Psoas muscle (tissue), 8 donors: ENCODE measurements around the gene CD37. TPM values are rescaled to one million over a fixed set of nuclear protein-coding genes. Genes with fewer than 3 reads are reported as not detected.
"Not testable (repeated sequence)": the region's sequence is repeated elsewhere in the genome, so short reads cannot be mapped to it uniquely, and the experiment has no call there.

Experiments
- ATAC-seq, 4 donors: fragments of 200-7000 bp; cut with Tn5 transposase; one replicate each; pipeline ENCODE4 v1.9.1; 2020; ENCODE audit warnings: moderate library complexity in 3 of 4, mild to moderate bottlenecking in 2 of 4
- DNase-seq, 2 donors: peaks; one replicate each; pipeline ENCODE4 v3.0.0-alpha.2; 2020
- H3K27ac ChIP-seq: fragments of 200-600 bp; one replicate; pipeline ENCODE4 v1.8.0; 2022
- H3K27me3 ChIP-seq, 3 donors: fragments of 200-600 bp in 1 of 3; one replicate each; pipeline versions ENCODE4 v1.6.1 to v1.8.0; 2013 to 2022; ENCODE audit warnings: low read length in 2 of 3, mild to moderate bottlenecking in 2 of 3, moderate library complexity in 1 of 3; ENCODE audit not compliant: insufficient read depth in 3 of 3
- H3K36me3 ChIP-seq, 2 donors: fragments of 200-600 bp in 1 of 2; one replicate each; pipeline versions ENCODE4 v1.6.1 to v1.8.0; 2013 to 2022; ENCODE audit warnings: low read depth in 1 of 2, mild to moderate bottlenecking in 1 of 2, moderate library complexity in 1 of 2; ENCODE audit not compliant: insufficient read depth in 1 of 2
- H3K4me1 ChIP-seq: fragments of 200-600 bp; one replicate; pipeline ENCODE4 v1.8.0; 2022
- H3K4me3 ChIP-seq: fragments of 200-600 bp; one replicate; pipeline ENCODE4 v1.8.0; 2022; ENCODE audit warnings: mild to moderate bottlenecking
- H3K9me3 ChIP-seq: fragments of 200-600 bp; one replicate; pipeline ENCODE4 v1.8.0; 2022
- CTCF ChIP-seq: fragments of 200-600 bp; IDR thresholded peaks from one replicate; pipeline ENCODE4 v1.8.0; 2022; ENCODE audit warnings: antibody characterized with exemption
- WGBS, 3 donors: extraction: QIAGEN DNeasy Blood & Tissue Kit; methylation state at CpG; one replicate each; pipeline versions ENCODE4 v1.1.6 to v1.1.7; 2013; 5-methylcytosine and 5-hydroxymethylcytosine counted together
- intact Hi-C, 2 donors: fragments of 100-400 bp; cut with DNase I; formaldehyde crosslinking; loops; one replicate each; pipeline versions ENCODE4 v1.11.0 to v1.14.2; 2022
- long read RNA-seq, 2 donors: library from polyadenylated mRNA; unstranded; transcript quantifications; one replicate each; pipeline ENCODE4 v2.0.0, GENCODE V29; 2021
- polyA plus RNA-seq, 3 donors: library from polyadenylated mRNA; stranded (reverse); fragments of 200-250 nt; gene quantifications; one replicate each; pipeline ENCODE4 v1.2.3, GENCODE V29; 2013
- total RNA-seq, 4 donors: library from RNA; stranded (reverse); fragmentation: NEBNext Ultra II Directional in 2 of 4; extraction: Animal tissue kit (Norgen Biotek cat#: 25700) in 2 of 4; gene quantifications; one replicate each; pipeline versions ENCODE4 v1.2.1 to v1.2.4, GENCODE V29; 2021 to 2023
- donor health status: healthy with polysubstance abuse.
- donor health status: DM: no; HTN: no; CAD: no; lungs with moderate emphysema.
- donor health status: Bipolar disorder and iron deficiency.
- donor health status: healthy.
- donor health status: DM: yes; HTN: yes; CAD: no.
- donor health status: DM: no; HTN: no; CAD: no.
- donor health status: DM: no; HTN: no; CAD: no.
- donor health status: DM: yes; HTN: yes; CAD: no.

CD37 gene
- 1 to 10 TPM; 2.3 to 4.7 (median 4.4) TPM for total RNA-seq
- 1 to 10 TPM in 2 of 3 donors, under 1 TPM in 1; 0.66 to 1.6 (median 1.6) TPM for polyA plus RNA-seq
- long read RNA-seq, donor 1, partial matches to known transcripts: 0 of 2 reads
- long read RNA-seq, donor 1, other reads (novel, unspliced or antisense): 0 of 2 reads
- long read RNA-seq, donor 2, partial matches to known transcripts: 2 of 5 reads
- long read RNA-seq, donor 2, other reads (novel, unspliced or antisense): 3 of 5 reads

GRCh38 chr19:49335071-49335783 is at the start of gene CD37:
CD37 (plus strand) TSS chr19:49335406; CDS start chr19:49335541, 135 bp downstream.
- Histone ChIP-seq H3K27me3 (no peaks in the 10 kb centered on the region), H3K27ac (no peak within 1 kb of the TSS), H3K4me1 (peaks cover 5% of the 10 kb centered on the region), H3K9me3 (no peaks in the 10 kb centered on the region), H3K4me3 (peak within 1 kb of the TSS; percentile 25), H3K36me3 (peaks cover 0 to 3% of the 10 kb centered on the region in 2 donors)
- intact Hi-C loops: no loop called here
- DNase-seq (no peak), ATAC-seq (no peak)
- TF ChIP-seq CTCF: no peak
- 69 to 74% (median 71%) methylated on average over 12 to 13 of the region's 13 CpGs for WGBS, 3 donors

GRCh38 chr19:49287141-49287770 is 48.0 kb upstream of the CD37 start:
- Histone ChIP-seq H3K4me1 (no peaks in the 10 kb centered on the region), H3K27ac (no peak overlapping the region), H3K27me3 (peaks cover 0 to 3% (median 0%) of the 10 kb centered on the region in 3 donors), H3K9me3 (no peaks in the 10 kb centered on the region), H3K4me3 (no peak overlapping the region), H3K36me3 (no peaks in the 10 kb centered on the region)
- intact Hi-C loops: no loop called here
- DNase-seq (no peak), ATAC-seq (no peak)
- WGBS, 3 donors: 16 to 65% (median 30%) methylated on average over 2 of the region's 2 CpGs
- TF ChIP-seq CTCF: no peak

- H3K27ac ChIP-seq, H3K9me3 ChIP-seq, H3K36me3 ChIP-seq, H3K4me3 ChIP-seq, ATAC-seq, intact Hi-C loops, H3K27me3 ChIP-seq, DNase-seq, H3K4me1 ChIP-seq: not testable (repeated sequence)
- WGBS, 3 donors: 89 to 91% (median 91%) methylated on average over 4 of the region's 4 CpGs
Measured at GRCh38 chr19:49288205-49288604, 47.0 kb upstream of the CD37 start.

GRCh38 chr19:49289286-49289685 is 45.9 kb upstream of the CD37 start:
- 40 to 45% (median 43%) methylated on average over 2 of the region's 2 CpGs for WGBS, 3 donors
- H3K9me3 ChIP-seq, H3K4me3 ChIP-seq, H3K27me3 ChIP-seq, H3K27ac ChIP-seq, ATAC-seq, H3K36me3 ChIP-seq, DNase-seq, H3K4me1 ChIP-seq, intact Hi-C loops: not testable (repeated sequence)

- Histone ChIP-seq H3K4me1 (no peaks in the 10 kb centered on the region), H3K9me3 (no peaks in the 10 kb centered on the region), H3K27me3 (no peaks in the 10 kb centered on the region), H3K27ac (no peak overlapping the region), H3K36me3 (no peaks in the 10 kb centered on the region), H3K4me3 (no peak overlapping the region)
- ATAC-seq: no peak
- no peak for TF ChIP-seq CTCF
- DNase-seq: no peak
- intact Hi-C loops: no loop called here
- WGBS, 3 donors: 85 to 94% (median 93%) methylated on average over 3 of the region's 3 CpGs
Measured at GRCh38 chr19:49290517-49290916, 44.7 kb upstream of the CD37 start.
